GM19035 (cell line): ENCODE results near the gene SSC5D.
"Not testable (repeated sequence)": the region's sequence is repeated elsewhere in the genome, so short reads cannot be mapped to it uniquely, and the experiment has no call there.

Source experiments
- ATAC-seq: cut with Tn5 transposase; IDR thresholded peaks from one replicate; pipeline ENCODE4 v1.9.1; 2021; ENCODE audit not compliant: unreplicated experiment

The SSC5D gene

DNA sequence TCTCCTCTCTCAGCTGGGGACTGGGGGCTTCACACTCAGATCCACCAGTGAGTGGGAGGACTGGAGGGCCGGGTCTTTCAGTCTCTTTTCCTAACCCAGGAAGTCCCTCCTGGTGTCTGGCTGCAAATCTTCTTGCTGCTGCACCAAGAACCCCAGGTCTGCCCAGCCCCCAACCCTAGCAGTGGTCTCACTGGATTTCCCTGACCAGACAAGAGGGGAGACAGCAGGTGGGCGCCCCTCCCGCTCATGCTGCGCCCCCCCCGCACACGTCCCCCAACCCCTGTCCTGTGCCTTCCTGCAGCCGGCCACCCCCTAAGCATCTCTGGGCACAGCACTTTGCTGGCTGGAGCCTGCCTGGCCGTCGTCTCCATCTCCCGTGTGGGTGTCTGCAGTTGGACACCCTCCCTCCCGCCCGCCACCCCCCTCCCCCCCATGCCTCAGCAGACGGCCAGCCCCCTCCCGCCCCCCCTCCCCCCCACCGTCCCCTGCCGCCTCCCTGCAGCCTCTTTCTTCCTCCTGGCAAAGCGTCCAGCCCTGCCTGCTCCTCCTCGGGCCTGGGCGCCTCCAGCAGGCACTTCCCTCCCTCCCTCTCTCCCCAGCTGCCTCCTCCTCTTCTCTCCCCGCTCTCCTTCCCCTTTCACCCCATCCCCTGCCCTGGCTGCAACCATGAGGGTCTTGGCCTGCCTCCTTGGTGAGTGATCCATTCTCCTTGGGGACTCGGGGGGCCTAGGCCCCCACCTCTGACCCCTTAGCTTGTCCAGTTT lies at the start of gene SSC5D:
TSS of gene SSC5D (plus strand) at position 513 of the 764 bp plus-strand sequence. CDS start at position 667, 154 bp downstream.
- ATAC-seq: no peak

DNA sequence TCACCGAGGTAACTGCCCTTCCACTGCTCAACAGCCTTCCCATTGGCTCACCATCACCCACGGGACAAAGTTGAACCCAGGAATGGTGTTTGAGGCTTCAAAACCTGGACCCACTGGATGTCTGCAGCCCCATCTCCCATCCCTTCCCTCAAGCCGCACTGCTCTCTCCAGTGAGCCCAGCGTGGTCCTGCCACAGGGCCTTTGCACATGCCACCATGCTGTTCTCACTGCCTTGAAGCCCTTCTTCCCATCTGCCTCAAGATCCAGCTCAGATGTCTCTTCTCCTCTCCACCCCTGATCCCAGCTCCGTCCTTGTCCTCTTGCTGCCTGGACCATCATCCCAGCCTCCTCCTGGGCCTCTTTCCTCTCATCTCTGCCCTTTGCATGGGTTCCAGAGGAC lies 49.2 kb upstream of the SSC5D start:
- ATAC-seq: no peak

DNA sequence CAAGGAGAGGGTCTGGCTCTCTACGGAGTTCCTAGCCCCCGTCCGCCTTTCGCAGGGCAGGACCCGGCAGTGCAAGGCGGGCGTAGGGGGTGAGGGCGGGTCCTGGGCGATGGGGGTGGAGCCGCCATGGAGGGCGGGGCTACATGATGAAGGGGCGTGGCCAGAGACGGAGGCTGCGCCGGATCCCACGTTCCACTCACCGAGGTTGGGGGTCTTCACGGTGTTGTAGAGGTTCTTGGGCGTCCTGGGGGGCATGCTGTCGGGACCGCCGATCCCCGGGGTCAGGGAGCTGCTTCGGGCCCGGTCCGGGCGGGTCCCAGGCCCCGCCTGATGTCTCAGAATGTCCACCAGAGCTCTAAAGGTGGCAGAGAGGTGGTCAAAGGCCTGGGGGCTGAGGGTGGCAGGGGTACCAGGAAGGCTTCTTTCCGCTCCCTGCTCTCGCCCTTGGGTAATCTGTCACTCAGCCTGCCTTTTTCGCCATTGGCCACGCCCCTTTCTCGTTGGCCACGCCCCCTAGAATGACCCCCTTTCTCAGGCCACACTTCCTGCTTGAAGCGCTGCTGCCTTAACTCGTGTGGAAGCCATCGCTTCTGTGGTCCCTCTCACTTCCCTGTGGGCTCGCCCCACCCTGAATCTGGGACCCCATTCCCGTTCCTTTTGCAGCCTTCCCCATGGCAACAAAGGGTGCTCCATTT lies 47.7 kb upstream of the SSC5D start:
- ATAC-seq: no peak

DNA sequence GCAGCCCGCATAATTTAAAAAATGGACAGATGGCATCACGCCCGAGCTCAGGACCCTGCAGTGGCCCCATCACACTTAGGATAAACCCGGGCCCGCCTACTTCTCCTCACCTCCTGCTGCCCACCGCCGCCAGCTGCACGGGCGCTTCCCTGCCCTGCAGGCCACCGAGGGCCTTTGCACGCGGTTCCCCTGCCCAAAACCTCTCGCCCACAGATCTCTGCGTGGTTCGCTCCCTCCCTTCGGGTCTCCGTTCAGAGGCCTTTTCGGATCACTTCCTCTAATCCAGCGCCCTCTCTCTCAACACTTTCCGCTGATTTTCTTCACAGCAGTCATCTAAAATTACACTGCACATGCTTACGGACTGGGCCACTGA lies 46.9 kb upstream of the SSC5D start:
- no peak for ATAC-seq

DNA sequence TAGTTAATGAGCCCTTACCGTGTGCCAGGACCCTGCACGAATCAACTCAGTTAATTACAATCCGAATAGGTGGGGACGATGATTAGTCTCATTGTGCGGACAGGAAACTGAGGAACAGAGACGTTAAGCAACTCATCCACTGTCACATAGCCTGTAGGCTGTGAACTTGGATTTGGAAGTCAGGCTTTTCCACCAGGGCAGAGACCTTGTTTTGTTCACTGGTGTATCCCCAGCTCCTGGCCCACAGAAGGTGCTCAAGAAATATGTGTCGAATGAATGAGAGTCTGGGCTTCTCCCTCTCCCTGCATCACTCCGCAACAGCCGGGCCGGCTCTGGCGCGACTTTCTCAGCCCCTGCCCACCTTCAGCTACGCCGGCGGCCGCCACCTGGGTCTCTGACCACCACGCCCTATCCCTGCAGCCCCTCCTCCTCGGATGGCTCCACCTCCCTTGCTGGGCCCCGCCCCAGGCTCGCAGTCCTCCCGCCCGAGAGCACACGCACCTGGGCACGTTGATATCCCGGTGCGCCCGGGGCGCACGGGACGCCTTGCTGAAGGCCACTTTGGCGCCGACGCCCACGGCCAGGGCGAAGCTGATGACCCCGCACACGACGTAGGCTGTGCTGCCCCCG lies 46.4 kb upstream of the SSC5D start:
- ATAC-seq: no peak

DNA sequence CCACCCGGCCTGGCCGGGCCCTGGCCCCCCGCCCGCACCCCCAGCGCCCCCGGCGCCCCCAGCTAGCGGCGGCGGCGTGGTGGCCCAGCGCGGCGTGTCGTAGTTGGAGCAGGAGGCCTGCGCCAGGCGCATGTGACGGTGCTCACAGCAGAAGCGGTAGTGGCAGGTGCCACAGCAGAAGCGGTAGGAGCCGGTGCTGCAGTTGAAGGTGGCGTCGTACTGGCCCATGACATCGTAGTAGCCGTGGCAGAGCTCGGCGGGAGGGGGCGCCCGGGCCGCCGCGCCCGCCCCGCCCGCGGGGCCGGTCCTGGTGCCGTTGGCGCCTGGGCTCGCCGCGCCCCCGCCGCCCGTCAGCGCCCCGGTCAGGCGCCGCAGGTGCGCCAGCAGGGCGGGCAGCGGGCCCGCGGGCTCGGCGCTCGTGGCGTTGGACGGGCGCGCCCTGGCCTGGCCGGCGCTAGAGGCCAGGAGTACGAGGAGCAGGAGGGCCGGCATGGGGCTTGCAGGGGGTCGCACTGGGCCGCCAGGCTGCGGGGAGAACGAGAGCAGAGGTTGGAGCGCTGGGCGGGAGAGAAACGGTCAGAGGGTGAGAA lies 45.8 kb upstream of the SSC5D start:
- no peak for ATAC-seq

DNA sequence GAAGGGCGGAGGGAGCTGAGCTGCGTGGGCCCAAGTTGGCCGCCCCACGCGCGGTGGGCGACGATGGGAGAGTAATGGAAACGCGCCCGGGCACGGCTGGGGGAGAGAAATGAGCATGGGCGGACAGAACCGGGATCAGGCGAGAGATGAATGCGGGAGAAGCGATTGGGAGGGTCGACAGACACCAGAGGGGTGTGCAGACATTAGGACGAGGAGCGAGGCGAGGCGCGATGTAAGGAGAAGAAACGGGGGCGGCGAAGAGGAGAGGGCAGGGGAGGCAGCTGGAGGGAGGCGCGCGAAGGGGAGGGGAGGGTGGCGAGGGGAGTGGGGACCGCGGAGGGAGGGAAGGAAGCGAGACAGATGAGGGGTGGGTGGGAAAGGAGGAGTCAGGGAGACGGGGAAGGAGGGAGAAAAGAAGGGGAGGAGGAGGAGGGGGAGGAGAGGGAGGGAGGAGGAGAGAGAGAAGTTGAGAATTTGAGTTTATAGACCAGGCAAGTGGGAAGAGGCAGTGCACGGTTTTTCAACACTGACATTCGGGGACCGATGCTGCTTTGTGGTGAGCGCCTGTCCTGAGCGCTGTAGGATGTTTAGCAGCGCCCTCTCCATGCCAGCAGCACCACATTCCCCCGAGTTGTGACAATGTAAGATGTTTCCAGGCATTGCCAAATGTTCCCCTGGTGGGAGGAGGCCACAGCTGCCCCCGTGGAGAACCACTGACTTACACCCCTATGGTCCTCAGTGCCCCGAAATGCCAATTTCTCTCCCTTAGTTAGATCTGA lies 45.0 kb upstream of the SSC5D start, which contains the start of gene SHISA7:
TSS of gene SHISA7 (minus strand) at position 256 of the 779 bp plus-strand sequence. CDS start 437 bp downstream, outside the sequence.
- no peak for ATAC-seq

DNA sequence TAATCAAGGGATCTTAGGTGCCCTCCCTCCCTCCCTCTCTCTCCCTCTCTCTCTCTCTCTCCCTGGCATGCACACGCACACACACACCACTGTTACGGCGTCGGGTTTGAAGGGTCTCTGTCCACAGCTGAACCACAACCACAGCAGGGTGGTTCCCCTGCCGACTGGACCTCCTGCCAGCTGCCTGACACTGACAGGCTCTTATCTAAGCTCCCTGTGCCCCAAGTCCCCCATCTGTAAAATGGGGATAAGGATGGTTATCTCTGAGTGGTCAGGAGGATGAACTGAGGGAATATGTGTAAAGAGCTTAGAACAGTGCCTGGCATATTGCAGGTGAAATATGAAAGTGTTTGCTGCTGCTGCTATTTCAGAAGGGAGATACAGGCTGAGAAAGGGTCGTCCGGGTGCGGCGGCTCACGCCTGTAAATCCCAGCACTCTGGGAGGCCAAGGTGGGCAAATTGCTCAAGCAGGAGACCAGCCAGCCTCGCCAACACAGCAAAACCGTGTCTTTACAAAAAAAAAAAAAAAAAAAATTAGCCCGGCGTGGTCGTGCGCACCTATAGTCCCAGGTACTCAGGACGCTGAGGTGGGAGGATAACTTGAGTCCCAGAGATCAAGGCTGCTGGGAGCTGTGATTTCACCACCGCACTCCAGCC lies 44.3 kb upstream of the SSC5D start:
- ATAC-seq: no peak

DNA sequence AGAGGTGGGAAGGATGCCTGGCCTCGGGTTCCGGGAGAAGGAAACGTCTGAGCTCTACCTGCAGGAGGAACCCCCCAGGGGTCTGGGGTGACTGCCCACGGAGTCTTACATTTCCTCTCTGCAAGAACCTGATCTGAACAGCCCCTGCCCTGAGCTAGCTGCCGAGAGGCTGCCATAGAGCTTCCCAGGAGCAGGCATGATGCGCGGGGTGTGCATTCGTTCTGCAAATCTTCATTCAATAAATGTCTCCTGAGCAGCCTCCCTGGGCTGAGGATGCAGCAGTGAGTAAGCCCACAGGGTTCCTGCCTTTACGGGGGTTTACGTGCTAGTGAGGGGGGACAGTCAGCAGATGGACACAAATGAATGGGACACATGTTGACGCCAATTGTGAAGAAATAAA lies 43.6 kb upstream of the SSC5D start:
- ATAC-seq: no peak

DNA sequence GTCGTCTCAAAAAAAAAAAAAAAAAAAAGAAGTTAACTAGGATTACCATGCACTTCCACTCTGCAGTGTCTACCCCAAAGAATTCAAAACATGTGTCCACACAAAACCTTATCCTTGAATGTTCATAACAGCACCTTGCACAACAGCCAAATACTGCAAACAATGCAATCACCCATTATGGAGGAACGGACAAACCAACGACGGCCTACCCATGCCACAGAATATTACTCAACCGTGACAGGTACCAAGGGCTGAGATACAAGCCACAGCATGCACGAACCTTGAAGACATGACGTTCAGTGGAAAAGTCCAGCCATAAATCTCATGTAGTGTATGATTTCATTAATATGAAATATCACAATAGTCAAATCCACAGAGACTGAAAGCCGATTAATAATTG lies 42.2 kb upstream of the SSC5D start:
- ATAC-seq: no peak

DNA sequence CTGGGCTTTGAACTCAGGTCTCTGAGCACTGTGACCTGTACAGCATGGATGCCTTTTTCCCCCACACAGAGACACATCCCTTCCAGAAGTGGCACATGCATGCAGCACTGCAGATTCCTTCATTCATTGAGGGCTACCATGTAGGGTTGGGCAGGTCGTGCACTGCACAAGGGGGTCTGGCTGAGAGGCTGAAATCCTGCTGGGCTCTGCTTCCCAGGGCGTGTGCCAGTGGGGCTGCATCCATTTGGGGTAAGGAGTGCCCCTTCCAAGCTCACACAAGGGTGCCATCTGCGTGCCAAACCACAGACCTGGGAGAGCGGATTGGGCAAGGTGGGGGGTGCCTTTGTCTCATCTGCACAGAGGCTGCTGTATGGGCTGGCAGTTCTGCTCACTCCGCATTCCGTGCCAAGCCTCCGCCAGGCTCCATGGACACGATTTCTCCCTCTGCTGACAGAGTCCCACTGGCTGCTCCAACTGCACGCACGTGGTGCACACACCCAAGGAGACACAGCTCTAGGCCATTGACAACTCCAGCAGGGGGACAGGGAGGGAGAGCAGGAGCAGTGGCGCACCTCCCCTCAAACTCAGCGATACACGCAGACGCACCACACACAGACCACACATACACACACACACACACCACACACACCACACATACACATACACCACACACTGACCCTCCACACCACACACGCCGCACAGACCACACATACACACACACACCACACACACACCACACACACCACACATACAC lies 40.6 kb upstream of the SSC5D start:
- no peak for ATAC-seq

DNA sequence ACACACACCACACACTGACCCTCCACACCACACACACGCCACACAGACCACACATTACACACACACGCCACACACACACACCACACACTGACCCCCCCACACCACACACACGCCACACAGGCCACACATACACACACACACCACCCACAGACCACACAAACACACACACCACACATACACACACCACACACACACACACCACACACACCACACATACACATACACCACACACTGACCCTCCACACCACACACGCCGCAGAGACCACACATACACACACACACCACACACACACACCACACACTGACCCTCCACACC lies 40.1 kb upstream of the SSC5D start:
- not testable (repeated sequence) for ATAC-seq

DNA sequence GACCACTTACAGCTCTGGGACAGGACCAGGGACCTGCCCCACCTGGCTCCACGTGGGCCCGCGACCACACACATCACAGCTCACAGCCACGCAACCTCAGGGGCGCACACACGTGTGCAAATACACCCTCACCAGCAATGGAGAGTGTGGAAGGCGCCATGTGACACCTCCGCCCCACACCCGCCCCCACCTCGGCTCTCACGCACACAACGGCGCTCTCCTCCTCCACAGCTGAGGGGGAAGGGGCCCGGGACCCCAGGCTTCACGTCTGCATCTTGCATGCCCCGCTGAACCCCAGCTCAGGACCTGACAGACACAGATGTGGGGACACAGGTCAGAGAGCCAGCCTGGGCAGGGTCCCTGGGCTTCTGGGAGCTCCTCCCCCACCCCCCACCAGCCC lies 38.8 kb upstream of the SSC5D start:
- ATAC-seq: no peak

DNA sequence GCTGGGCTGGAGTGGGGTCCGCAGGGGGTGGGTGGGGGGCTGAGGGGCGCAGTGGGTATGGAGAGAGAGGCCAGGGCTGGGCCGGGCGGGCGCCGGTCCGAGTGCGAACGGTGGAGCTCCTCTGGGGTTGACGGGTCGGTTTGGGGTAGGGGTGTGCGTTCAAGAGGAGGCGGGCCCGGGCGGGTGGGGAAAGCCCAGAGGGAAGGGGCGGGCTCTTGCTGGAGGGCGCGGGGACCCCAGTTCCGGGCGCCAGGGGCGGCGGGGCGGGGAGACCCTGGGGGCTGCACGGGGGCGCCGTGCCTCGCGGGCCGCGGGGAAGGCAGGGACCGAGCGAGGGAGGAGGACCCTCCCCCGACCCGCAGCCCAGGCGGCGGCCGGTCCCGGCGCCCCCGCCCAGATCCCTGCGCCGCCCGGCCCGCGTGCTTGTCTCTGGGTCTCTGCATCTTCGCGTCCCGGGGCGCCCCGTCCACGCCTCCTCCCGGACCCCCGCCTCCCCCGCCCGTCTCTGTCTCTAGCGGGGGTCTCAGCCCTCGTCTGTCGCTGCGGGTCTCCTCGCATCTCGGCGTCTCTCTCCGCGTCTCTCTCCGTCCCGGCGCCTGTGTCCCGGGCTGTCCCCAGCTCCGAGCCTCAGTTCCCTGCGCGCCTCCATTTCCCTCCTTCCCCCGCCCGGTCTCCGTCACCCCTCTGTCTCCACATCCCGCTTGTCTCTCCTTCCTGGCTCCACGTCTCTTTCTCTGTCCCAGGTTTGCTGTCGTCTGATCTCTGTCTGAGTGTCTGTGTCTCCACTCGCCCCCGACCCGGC lies 36.9 kb upstream of the SSC5D start:
- ATAC-seq: no peak

DNA sequence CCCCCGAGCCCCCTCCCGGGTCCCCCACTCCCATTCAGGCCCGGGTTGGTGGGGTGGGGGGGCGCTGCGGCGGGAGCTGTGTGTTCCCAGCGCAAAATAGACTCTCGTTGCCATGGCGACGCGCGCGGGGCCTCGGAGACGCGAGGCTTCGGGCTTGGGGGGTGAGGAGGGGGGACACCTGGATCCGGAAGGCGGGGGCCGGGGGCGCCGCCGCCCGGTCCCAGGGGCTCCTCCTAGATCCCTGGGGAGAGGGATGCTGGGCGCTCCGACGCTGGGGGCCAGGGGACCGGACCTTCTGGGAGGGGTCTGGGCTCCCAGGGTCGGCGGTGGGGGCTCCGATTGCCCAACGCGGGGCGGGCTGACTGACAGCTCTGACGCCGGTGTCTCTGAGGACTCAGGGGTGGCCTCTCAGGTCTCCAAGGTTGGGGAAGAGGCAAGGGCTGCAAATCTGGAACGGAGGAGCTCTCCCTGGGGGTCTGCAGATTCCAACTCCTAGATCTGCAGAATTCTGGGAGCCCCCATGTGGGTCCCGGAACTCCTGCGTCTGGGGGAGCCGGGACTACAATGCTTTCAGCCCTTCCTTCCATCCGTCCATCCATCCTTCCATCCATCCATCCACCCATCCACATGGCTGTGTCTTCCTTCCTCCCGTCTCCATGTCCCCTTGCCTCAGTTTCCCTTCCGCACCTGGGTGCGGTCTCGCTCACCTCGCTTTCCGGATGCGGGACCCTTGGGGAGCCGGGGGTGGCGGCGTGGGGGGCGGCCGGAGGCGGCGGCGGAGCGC lies 36.1 kb upstream of the SSC5D start:
- ATAC-seq: no peak

DNA sequence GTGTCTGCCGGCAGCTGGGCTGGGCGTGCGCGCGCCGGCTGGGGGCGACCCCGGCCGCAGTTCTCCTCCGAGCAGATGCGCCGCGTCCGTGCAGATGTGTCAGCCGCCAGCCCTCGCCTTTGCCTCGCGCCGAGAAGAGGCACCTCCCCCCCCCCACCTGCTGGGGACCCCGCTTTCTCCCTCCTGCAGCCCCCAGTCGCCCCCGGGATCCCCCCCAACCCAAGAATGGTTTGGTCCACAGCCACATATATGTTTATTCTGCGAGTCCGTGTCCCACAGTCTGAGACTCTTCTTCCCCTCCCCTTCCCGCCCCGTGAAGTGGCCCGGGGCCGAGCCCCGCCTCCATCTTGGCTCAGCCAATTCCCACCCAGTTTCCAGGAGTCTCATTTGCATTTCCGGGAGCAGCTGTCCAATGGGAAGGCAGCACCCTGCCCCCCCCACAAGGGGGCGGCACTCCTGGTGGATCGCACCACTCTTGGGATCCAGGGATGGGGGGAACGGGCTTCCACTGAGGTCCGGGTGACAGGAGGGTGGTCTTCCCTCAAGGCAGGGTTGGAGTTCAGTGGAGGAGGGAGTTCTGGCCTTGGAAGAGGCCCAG lies 35.4 kb upstream of the SSC5D start:
- ATAC-seq: no peak

DNA sequence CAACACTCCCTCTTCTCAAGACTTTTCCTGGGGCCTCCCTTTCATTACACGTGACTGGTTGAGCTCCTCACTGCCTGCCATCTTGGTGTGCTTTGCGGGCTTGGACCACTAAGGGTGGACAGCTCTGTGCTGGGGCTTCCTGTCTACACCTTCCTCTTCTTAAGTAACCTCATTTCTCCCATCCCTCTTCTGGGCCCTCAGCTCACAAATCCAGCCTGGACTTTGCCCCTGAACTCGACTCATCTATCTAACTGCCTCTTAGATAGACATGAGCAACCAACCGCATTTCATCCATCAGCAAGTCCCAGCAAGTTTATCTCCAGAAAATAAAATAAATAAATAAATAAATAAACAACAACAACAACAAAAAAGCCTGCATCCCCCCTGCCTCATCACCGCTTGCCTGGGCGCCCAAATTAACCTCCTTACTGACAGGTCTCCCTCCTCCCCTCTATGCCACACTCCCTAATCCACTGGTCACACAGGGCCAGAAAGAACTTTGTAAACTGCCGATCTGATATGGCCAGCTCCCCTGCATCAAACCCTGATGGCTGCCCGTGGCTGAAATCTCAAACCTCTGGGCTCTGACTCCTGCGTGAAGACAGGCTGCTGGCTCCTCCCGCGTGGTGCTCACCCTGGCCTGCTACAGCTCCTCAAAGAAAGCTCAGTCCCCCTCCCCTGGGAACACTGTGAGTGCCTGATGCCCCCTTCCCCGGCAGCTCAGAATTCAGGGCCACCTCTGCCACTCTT lies 34.5 kb upstream of the SSC5D start:
- no peak for ATAC-seq
